K562 (cell line): ENCODE data around the gene FYB1. TPM values are rescaled to one million over a fixed set of nuclear protein-coding genes. Genes with fewer than 3 reads are reported as not detected.

Source experiments
- ATF4 ChIP-seq: fragments of 450-650 bp; formaldehyde crosslinking; IDR thresholded peaks from 2 replicates; pipeline ENCODE4 v1.4.0; 2022; ENCODE audit warnings: mild to moderate bottlenecking, moderate library complexity
- CTCF ChIP-seq, 3 experiments: IDR thresholded peaks in 2 of 3; conservative IDR thresholded peaks in 1 of 3; 2 replicates each; pipeline ENCODE4 v1.5.1; 2011 to 2012; ENCODE audit warnings: low read length in 3 of 3, mild to moderate bottlenecking in 3 of 3, control low read depth in 2 of 3, improper control_type of control experiment in 1 of 3, inconsistent platforms in 1 of 3, low read depth in 1 of 3, mixed read lengths in 1 of 3, moderate library complexity in 1 of 3; ENCODE audit not compliant: insufficient read depth in 2 of 3
- EP400 ChIP-seq: fragments of 450-650 bp; IDR thresholded peaks from 2 replicates; pipeline ENCODE4 v1.6.1; 2017; ENCODE audit warnings: antibody characterized with exemption, mild to moderate bottlenecking, moderate library complexity
- IRF1 ChIP-seq: sonication (generic); formaldehyde crosslinking; IDR thresholded peaks from 2 replicates; pipeline ENCODE4 v1.8.0; 2022; ENCODE audit warnings: missing genetic modification reagents, mild to moderate bottlenecking, borderline replicate concordance
- MNT ChIP-seq, 2 experiments: fragments of 450-650 bp; conservative IDR thresholded peaks; 2 replicates each; pipeline ENCODE4 v1.6.1; 2017; ENCODE audit warnings: mild to moderate bottlenecking in 2 of 2, moderate library complexity in 2 of 2
- NCOR1 ChIP-seq: fragments of 450-650 bp; IDR thresholded peaks from 2 replicates; pipeline ENCODE4 v1.6.1; 2016; ENCODE audit warnings: mild to moderate bottlenecking, moderate library complexity
- NR3C1 ChIP-seq: sonication (generic); formaldehyde crosslinking; IDR thresholded peaks from 2 replicates; pipeline ENCODE4 v1.8.1; 2022; ENCODE audit warnings: missing genetic modification reagents
- REST ChIP-seq, 2 experiments: fragments of 450-650 bp; formaldehyde crosslinking in 1 of 2; IDR thresholded peaks; 2 replicates each; pipeline versions ENCODE4 v1.4.0 to v1.6.1; 2014 to 2020; ENCODE audit warnings: mild to moderate bottlenecking in 2 of 2, borderline replicate concordance in 1 of 2, low read depth in 1 of 2
- SMAD3 ChIP-seq: fragments of 450-650 bp; formaldehyde crosslinking; conservative IDR thresholded peaks from 2 replicates; pipeline ENCODE4 v1.4.0; 2020; ENCODE audit warnings: mild to moderate bottlenecking
- SNAPC5 ChIP-seq: fragments of 250-450 bp; sonication (Bioruptor Pico); IDR thresholded peaks from 2 replicates; pipeline ENCODE4 v1.8.0; 2021; ENCODE audit warnings: moderate library complexity, mild to moderate bottlenecking, inconsistent platforms
- SRSF7 ChIP-seq: fragments of 200-400 bp; formaldehyde crosslinking; optimal IDR thresholded peaks from 2 replicates; pipeline ENCODE3; 2017; ENCODE audit warnings: mild to moderate bottlenecking, low read depth, low read length
- ZC3H8 ChIP-seq: fragments of 450-650 bp; IDR thresholded peaks from 2 replicates; pipeline ENCODE4 v1.6.1; 2017
- ZNF431 ChIP-seq: sonication (generic); formaldehyde crosslinking; IDR thresholded peaks from 2 replicates; pipeline ENCODE4 v1.8.0; 2022; ENCODE audit warnings: mild to moderate bottlenecking, missing genetic modification reagents
- polyA plus RNA-seq, 8 experiments: library from polyadenylated mRNA; depleted of rRNA in 4 of 8; stranded (reverse) in 5 of 8; unstranded in 3 of 8; fragments of >200 nt; fragmentation: Nextera tagmentation in 2 of 8; fragmentation: Illumina TruSeq in 1 of 8; extraction: Ambion mirVana in 2 of 8; extraction: Trizol in 1 of 8; gene quantifications; 2 replicates each; pipeline versions ENCODE4 v1.2.1 to v1.2.3, GENCODE V29; 2011 to 2014; ENCODE audit warnings: inconsistent platforms in 1 of 8, missing spikeins in 1 of 8
- total RNA-seq, 7 experiments: library from RNA; depleted of rRNA in 6 of 7; stranded (reverse); fragments of >200 nt in 6 of 7; fragmentation: Illumina TruSeq in 2 of 7; extraction: Trizol in 2 of 7; gene quantifications; 2 replicates each; pipeline versions ENCODE4 v1.2.1 to v1.2.3, GENCODE V29; 2011 to 2021; ENCODE audit warnings: low replicate concordance in 1 of 7

FYB1 gene
- total and polyA plus RNA-seq, 9 of the 15 experiments (the other 6 are each of a cell fraction or from before 2014, with no cell fraction given): 4.7 to 31.5 (median 9.7) TPM

GRCh38 chr5:39148983-39149534, 70.3 kb downstream of the FYB1 start (continued):
- peak; percentile 41 to 74 (median 45); a peak in 4 of 6 replicates for TF ChIP-seq CTCF (IDR thresholded peaks at IDR 0.05 in 2 of 3, conservative IDR thresholded peaks at IDR 0.05 in 1 of 3; ENCODE audit: insufficient read depth in 2 of 3, low read depth in 1 of 3, low read length in 3 of 3)
- no peak for TF ChIP-seq IRF1
- TF ChIP-seq EP400: 0 out of 2 replicates have a peak, but pooled peaks have one; percentile 20
- no peak for TF ChIP-seq ATF4 (CRISPR knock-in tag)
- TF ChIP-seq ZC3H8: no peak
- TF ChIP-seq REST (IDR thresholded peaks at IDR 0.05; ENCODE audit: borderline replicate concordance): peak; percentile 80
- TF ChIP-seq REST (CRISPR knock-in tag; IDR thresholded peaks at IDR 0.05; ENCODE audit: low read depth): no peak
- TF ChIP-seq NR3C1 (CRISPR knock-in tag): no peak
- TF ChIP-seq ZNF431 (CRISPR knock-in tag): no peak
- TF ChIP-seq NCOR1: 0 out of 2 replicates have a peak, but pooled peaks have one; percentile 2
- TF ChIP-seq SRSF7: no peak
- 0 out of 4 replicates have a peak, but pooled peaks of 1 of the 2 experiments have one; percentile 13 for TF ChIP-seq MNT (conservative IDR thresholded peaks at IDR 0.05)
- TF ChIP-seq SNAPC5 (CRISPR knock-in tag): no peak
- no peak for TF ChIP-seq SMAD3 (CRISPR knock-in tag)
